Stimulated activated CD4-positive, alpha-beta T cell treated with anti-CD3 and anti-CD28 coated beads, Interleukin-1b, Interleukin-23, amount 100 ng/mL, for 1 hour (primary cell): ENCODE data around the gene ERN1.

ENCODE experiments used
- DNase-seq, 2 donors: peaks; one replicate each; pipeline ENCODE4 v3.0.0-alpha.2; 2020; ENCODE audit warnings: low read depth in 2 of 2

The ERN1 gene

GRCh38 chr17:64059756-64060155 lies 70.2 kb downstream of the ERN1 start:
- DNase-seq, result no peak

- DNase-seq, result no peak
These were observed 71.3 kb downstream of the ERN1 start for GRCh38 chr17:64058621-64059020.

GRCh38 chr17:64057701-64058263 lies 72.2 kb downstream of the ERN1 start:
- no peak for DNase-seq

- no peak for DNase-seq
These were observed 73.5 kb downstream of the ERN1 start for GRCh38 chr17:64056269-64057005.

GRCh38 chr17:64055183-64056142 lies 74.5 kb downstream of the ERN1 start:
- no peak for DNase-seq

- DNase-seq, result no peak
These were observed 75.6 kb downstream of the ERN1 start for GRCh38 chr17:64054304-64054703.

GRCh38 chr17:64053101-64053500 lies 76.8 kb downstream of the ERN1 start:
- no peak for DNase-seq

GRCh38 chr17:64051153-64051552 lies 78.8 kb downstream of the ERN1 start:
- DNase-seq, result no peak

- no peak for DNase-seq
These were observed 81.1 kb downstream of the ERN1 start for GRCh38 chr17:64048805-64049204.

- no peak for DNase-seq
These were observed 84.8 kb downstream of the ERN1 start for GRCh38 chr17:64045176-64045575.

GRCh38 chr17:64042700-64043485 lies 87.1 kb downstream of the ERN1 start:
- DNase-seq, result no peak

- no peak for DNase-seq
These were observed 88.0 kb downstream of the ERN1 start for GRCh38 chr17:64041912-64042311.

GRCh38 chr17:64040206-64040605 lies 89.7 kb downstream of the ERN1 start:
- DNase-seq, result no peak

- no peak for DNase-seq
These were observed 90.9 kb downstream of the ERN1 start for GRCh38 chr17:64039106-64039400.

- DNase-seq, result no peak
These were observed 91.4 kb downstream of the ERN1 start for GRCh38 chr17:64038331-64039105.

- no peak for DNase-seq
These were observed 92.1 kb downstream of the ERN1 start for GRCh38 chr17:64037802-64038201.

- DNase-seq, result no peak
These were observed 92.8 kb downstream of the ERN1 start for GRCh38 chr17:64037180-64037579.

GRCh38 chr17:64036198-64036922 lies 93.6 kb downstream of the ERN1 start:
- no peak for DNase-seq

- no peak for DNase-seq
These were observed 97.9 kb downstream of the ERN1 start for GRCh38 chr17:64032081-64032480.

GRCh38 chr17:64028874-64029464 lies 101.0 kb downstream of the ERN1 start:
- DNase-seq, result peak; percentile 51 to 57
